Hippocampal formation (tissue), 2 donors: Measurements from ENCODE around the gene CYTH1.

Experiments used
- DNase-seq, 2 donors: peaks; one replicate each; lab custom pipeline; 2025; lab: John Stamatoyannopoulos, UW

The CYTH1 gene

GRCh38 chr17:78805301-78805700 is 23.2 kb upstream of the CYTH1 start:
- DNase-seq, result no peak

- no peak for DNase-seq
Measured at GRCh38 chr17:78804777-78805176, 22.7 kb upstream of the CYTH1 start.

GRCh38 chr17:78803186-78803845 is 21.2 kb upstream of the CYTH1 start:
- DNase-seq, result no peak

GRCh38 chr17:78802459-78802858 is 20.4 kb upstream of the CYTH1 start:
- DNase-seq, result no peak

- no peak for DNase-seq
Measured at GRCh38 chr17:78802008-78802407, 19.9 kb upstream of the CYTH1 start.

GRCh38 chr17:78800132-78800931 is 18.3 kb upstream of the CYTH1 start:
- no peak for DNase-seq

GRCh38 chr17:78798695-78799559 is 16.9 kb upstream of the CYTH1 start:
- peak in 1 of 2 donors; percentile 64 for DNase-seq

GRCh38 chr17:78797691-78798585 is 15.9 kb upstream of the CYTH1 start:
- DNase-seq, result no peak

GRCh38 chr17:78797213-78797612 is 15.1 kb upstream of the CYTH1 start:
- DNase-seq, result no peak

- no peak for DNase-seq
Measured at GRCh38 chr17:78796517-78796900, 14.4 kb upstream of the CYTH1 start.

- DNase-seq, result no peak
Measured at GRCh38 chr17:78795861-78796516, 13.9 kb upstream of the CYTH1 start.

- no peak for DNase-seq
Measured at GRCh38 chr17:78794864-78795640, 13.0 kb upstream of the CYTH1 start.

GRCh38 chr17:78794399-78794798 is 12.3 kb upstream of the CYTH1 start:
- DNase-seq, result no peak

GRCh38 chr17:78793968-78794367 is 11.9 kb upstream of the CYTH1 start:
- no peak for DNase-seq

- no peak for DNase-seq
Measured at GRCh38 chr17:78793415-78793814, 11.3 kb upstream of the CYTH1 start.

GRCh38 chr17:78791840-78792709 is 10.0 kb upstream of the CYTH1 start:
- no peak for DNase-seq

GRCh38 chr17:78790552-78790951 is 8.5 kb upstream of the CYTH1 start:
- no peak for DNase-seq

GRCh38 chr17:78789663-78790181 is 7.6 kb upstream of the CYTH1 start:
- peak in 1 of 2 donors; percentile 36 for DNase-seq

- DNase-seq, result no peak
Measured at GRCh38 chr17:78789149-78789662, 7.1 kb upstream of the CYTH1 start.
